Activated T-helper 2 cell treated with anti-CD3 and anti-CD28 coated beads, Interferon-gamma antibody, Interleukin-2, Interleukin-4, amounts not matched to agents 10 μg/mL and 5 μg/mL and 100 μg/mL, durations not matched to agents 14 hours and 24 hours and 36 hours (primary cell): ENCODE data around the gene PI4KA. TPM values are rescaled to one million over a fixed set of nuclear protein-coding genes. Genes with fewer than 3 reads are reported as not detected.

Experiments
- DNase-seq: peaks from one replicate; pipeline ENCODE4 v3.0.0; 2021; ENCODE audit warnings: low spot score
- H3K27ac Mint-ChIP-seq: one replicate; pipeline ENCODE4 v1.8.0; 2021; ENCODE audit warnings: mixed read lengths
- H3K27me3 Mint-ChIP-seq: one replicate; pipeline ENCODE4 v1.8.0; 2021; ENCODE audit warnings: low read depth, mixed read lengths
- H3K36me3 Mint-ChIP-seq: one replicate; pipeline ENCODE4 v1.8.0; 2021; ENCODE audit warnings: low read depth, mixed read lengths
- H3K4me1 Mint-ChIP-seq: one replicate; pipeline ENCODE4 v1.8.0; 2021; ENCODE audit warnings: low read depth, mixed read lengths
- H3K4me3 Mint-ChIP-seq: one replicate; pipeline ENCODE4 v1.8.0; 2021; ENCODE audit warnings: low read depth, mild to moderate bottlenecking, moderate library complexity, mixed read lengths
- H3K9me3 Mint-ChIP-seq: one replicate; pipeline ENCODE4 v1.8.0; 2021; ENCODE audit warnings: mixed read lengths
- intact Hi-C: fragments of 100-400 bp; cut with micrococcal nuclease; formaldehyde crosslinking; loops from one replicate; pipeline ENCODE4 v1.15.1; 2023
- total RNA-seq: library from RNA; stranded (reverse); gene quantifications from 2 replicates; pipeline ENCODE4 v1.2.3, GENCODE V29; 2022

PI4KA gene
- total RNA-seq, 1 donor from 2014 or later: 73.4 TPM

DNA sequence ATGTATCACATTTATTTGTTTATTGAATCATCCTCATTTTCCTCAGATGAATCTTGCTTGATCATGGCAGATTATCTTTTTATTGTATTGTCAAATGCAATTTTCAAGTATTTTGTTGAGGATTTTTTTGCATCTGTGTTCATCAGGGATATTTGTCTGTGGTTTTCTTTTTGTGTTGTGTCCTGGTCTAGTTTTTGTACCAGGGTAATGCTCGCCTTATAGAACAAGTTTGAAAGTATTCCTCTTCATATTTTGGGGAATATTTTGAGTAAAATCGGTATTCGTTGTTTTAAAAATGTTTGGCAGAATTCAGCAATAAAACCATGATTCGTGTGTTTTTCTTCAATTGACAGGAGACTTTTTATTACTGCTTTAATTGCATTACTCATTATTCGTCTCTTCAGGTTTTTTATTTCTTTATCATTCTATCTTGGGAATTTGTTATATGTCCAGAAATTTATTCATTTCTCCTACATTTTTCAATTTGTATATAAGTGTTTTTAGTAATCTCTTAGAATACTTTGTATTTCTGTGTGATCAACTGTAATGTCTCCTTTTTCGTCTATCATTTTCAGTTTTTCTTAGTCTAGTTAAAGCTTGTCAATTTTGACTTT, 198.1 kb downstream of the PI4KA start:
- Mint-ChIP-seq H3K36me3 (no peaks in the 10 kb centered on the region), H3K27me3 (peaks cover 52% of the 10 kb centered on the region), H3K4me3 (no peak overlapping the region), H3K4me1 (no peaks in the 10 kb centered on the region), H3K9me3 (peaks cover 7% of the 10 kb centered on the region), H3K27ac (no peak overlapping the region)
- intact Hi-C loops: no loop called here
- no peak for DNase-seq

DNA sequence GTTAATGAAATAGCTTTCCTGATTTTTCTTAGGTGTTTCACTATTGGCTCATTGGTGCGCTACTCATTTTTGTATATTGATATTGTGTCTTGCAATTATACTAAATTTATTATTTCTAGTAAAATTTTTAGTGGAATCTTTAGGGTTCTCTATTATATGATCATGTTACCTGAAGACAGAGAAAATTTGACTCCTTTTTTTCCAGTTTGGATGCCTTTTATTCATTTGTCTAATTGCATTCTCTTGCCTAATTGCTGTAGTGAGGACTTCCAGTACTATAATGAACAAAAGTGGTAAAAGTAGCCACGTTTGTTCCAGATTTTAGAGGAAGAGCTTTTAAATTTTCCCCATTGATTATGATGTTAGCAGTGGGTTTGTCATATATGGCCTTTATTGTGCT, 198.7 kb downstream of the PI4KA start:
- peaks cover 7% of the 10 kb centered on the region for H3K9me3 Mint-ChIP-seq
- no peak overlapping the region for H3K4me3 Mint-ChIP-seq
- H3K27me3 Mint-ChIP-seq: peaks cover 53% of the 10 kb centered on the region

DNA sequence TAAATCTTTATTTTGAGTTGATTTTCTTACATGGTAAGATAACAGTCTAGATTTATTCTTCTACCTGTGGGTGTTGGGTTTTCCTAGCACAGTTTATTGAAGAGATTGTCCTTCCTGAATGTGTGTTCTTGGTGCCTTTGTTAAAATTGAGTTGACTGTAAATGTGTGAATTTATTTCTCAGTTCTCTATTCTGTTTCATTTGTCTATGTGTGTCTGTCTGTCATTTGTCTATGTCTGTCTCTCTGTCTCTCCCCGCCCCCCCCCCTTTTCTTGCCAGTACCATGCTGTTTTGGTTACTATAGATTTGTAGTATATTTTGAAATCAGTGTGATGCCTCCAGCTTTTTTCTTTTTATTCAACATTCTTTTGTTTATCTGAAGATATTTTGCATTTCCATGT, 199.4 kb downstream of the PI4KA start:
- intact Hi-C loops: no loop called here
- Mint-ChIP-seq H3K4me1 (no peaks in the 10 kb centered on the region), H3K27me3 (peaks cover 53% of the 10 kb centered on the region), H3K4me3 (no peak overlapping the region), H3K27ac (no peak overlapping the region), H3K9me3 (peaks cover 7% of the 10 kb centered on the region), H3K36me3 (no peaks in the 10 kb centered on the region)
- DNase-seq: no peak

More for the DNA sequence above, 198.7 kb downstream of the PI4KA start:
- intact Hi-C loops: no loop called here
- no peak for DNase-seq
- H3K27ac Mint-ChIP-seq: no peak overlapping the region
- H3K36me3 Mint-ChIP-seq: no peaks in the 10 kb centered on the region
- no peaks in the 10 kb centered on the region for H3K4me1 Mint-ChIP-seq

DNA sequence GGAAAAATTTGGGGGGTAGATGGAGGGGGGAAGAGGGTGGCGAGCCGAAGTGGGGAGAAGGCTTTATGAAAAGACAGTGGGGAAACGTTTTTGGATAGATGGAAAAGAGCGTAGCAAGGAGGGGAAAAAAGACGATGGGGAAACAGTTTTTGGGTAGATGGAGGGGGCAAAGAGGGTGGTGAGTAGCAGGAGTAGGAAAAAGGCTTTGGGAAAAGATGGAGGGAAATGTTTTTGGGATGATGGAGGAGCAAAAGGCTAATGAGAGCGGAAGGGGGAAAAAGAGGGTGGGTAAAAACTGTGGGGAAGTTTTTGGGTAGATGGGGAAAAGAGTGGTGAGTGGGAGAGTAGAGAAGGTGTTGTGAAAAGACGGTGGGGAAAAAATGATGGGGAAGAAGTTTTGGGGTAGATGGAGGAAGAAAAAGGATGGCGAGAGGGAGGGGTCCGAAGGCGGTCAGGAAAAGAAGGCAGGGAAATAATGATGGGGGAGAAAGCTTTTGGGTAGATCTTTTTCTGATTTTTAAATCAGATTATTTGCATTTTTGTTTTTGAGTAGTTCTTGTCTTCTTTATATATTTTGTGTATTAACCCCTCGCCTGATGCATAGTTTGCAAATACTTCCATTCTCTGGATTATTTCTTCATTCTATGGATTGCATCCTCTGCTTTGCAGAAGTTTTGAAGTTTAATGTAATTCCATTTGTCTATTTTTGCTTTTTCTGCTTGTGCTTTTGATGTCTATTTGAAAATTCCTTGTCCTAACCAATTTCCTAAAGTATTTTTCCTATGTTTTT, 200.0 kb downstream of the PI4KA start:
- H3K36me3 Mint-ChIP-seq: no peaks in the 10 kb centered on the region
- peaks cover 7% of the 10 kb centered on the region for H3K9me3 Mint-ChIP-seq
- H3K27me3 Mint-ChIP-seq: peaks cover 52% of the 10 kb centered on the region
- H3K4me3 Mint-ChIP-seq: no peak overlapping the region
- no peak overlapping the region for H3K27ac Mint-ChIP-seq
- H3K4me1 Mint-ChIP-seq: no peaks in the 10 kb centered on the region
- intact Hi-C loops: no loop called here
- no peak for DNase-seq

DNA sequence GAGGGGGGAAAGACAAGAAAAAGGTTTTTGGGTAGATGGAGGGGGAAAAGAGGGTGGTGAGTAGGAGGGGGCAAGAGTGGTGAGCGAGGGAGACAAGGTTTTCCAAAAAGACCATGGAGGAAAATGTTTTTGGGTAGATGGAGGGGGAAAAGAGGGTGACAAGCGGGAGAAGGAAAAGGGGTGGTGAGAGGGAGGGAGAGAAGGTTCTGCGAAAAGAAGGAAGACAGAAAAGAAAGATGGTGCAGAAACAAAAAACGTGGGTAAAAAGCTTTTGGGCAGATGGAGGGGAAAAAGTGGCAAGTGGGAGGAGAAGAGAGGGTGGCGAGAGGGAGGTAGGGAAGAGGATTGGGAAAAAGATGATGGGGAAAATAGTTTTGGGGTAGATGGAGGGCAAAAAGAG, 200.6 kb downstream of the PI4KA start:
- H3K9me3 Mint-ChIP-seq: peaks cover under 1% of the 10 kb centered on the region
- H3K36me3 Mint-ChIP-seq: no peaks in the 10 kb centered on the region
- H3K27me3 Mint-ChIP-seq: peaks cover 47% of the 10 kb centered on the region
- no peak for DNase-seq
- H3K27ac Mint-ChIP-seq: no peak overlapping the region
- H3K4me1 Mint-ChIP-seq: no peaks in the 10 kb centered on the region
- no peak overlapping the region for H3K4me3 Mint-ChIP-seq
- intact Hi-C loops: no loop called here

Other genes with a start within 250 kb of the PI4KA start
- gene SERPIND1, start 84.7 kb downstream of the PI4KA start, total RNA-seq: not detected in 2 replicates
- gene SNAP29, start 196 bp upstream of the PI4KA start, total RNA-seq: 24.2 and 31.4 TPM in 2 replicates
- 79.2 and 80.1 TPM in 2 replicates for gene CRKL, start 58.6 kb upstream of the PI4KA start, total RNA-seq
- gene AIFM3, start 108.4 kb upstream of the PI4KA start, total RNA-seq: 0.23 and 0.30 TPM in 2 replicates
- gene LZTR1, start 123.5 kb upstream of the PI4KA start, total RNA-seq: 64.7 and 68.4 TPM in 2 replicates
- 25.8 and 25.9 TPM in 2 replicates for gene THAP7, start 143.3 kb upstream of the PI4KA start, total RNA-seq
- 0.07 TPM in 1 of 2 replicates, not detected in the other for gene P2RX6, start 156.4 kb upstream of the PI4KA start, total RNA-seq
- 0.07 TPM in 1 of 2 replicates, not detected in the other for gene SLC7A4, start 173.8 kb upstream of the PI4KA start, total RNA-seq
- gene LRRC74B, start 187.1 kb upstream of the PI4KA start, total RNA-seq: 0.23 TPM in 1 of 2 replicates, not detected in the other